GM21576 (cell line): ENCODE results near the gene SYNJ2.

Experiments
- ATAC-seq: cut with Tn5 transposase; IDR thresholded peaks from one replicate; pipeline ENCODE4 v1.9.1; 2021; ENCODE audit warnings: mild to moderate bottlenecking, moderate library complexity; ENCODE audit not compliant: unreplicated experiment

The SYNJ2 gene

GRCh38 chr6:158040051-158040803 lies 58.6 kb downstream of the SYNJ2 start:
- peak; percentile 40 for ATAC-seq

GRCh38 chr6:158040804-158041347 lies 59.2 kb downstream of the SYNJ2 start:
- no peak for ATAC-seq

- no peak for ATAC-seq
Measured at GRCh38 chr6:158041370-158041769, 59.7 kb downstream of the SYNJ2 start.

- ATAC-seq: no peak
Measured at GRCh38 chr6:158041788-158042187, 60.1 kb downstream of the SYNJ2 start.

GRCh38 chr6:158042245-158042798 lies 60.7 kb downstream of the SYNJ2 start:
- no peak for ATAC-seq

GRCh38 chr6:158043008-158043407 lies 61.3 kb downstream of the SYNJ2 start:
- ATAC-seq: no peak

- ATAC-seq: no peak
Measured at GRCh38 chr6:158043586-158044524, 62.2 kb downstream of the SYNJ2 start.

- ATAC-seq: no peak
Measured at GRCh38 chr6:158044525-158044888, 62.8 kb downstream of the SYNJ2 start.

- no peak for ATAC-seq
Measured at GRCh38 chr6:158046201-158047126, 64.8 kb downstream of the SYNJ2 start.

- ATAC-seq: no peak
Measured at GRCh38 chr6:158047127-158047518, 65.5 kb downstream of the SYNJ2 start.

- no peak for ATAC-seq
Measured at GRCh38 chr6:158047563-158048323, 66.1 kb downstream of the SYNJ2 start.

GRCh38 chr6:158048589-158048988 lies 66.9 kb downstream of the SYNJ2 start:
- ATAC-seq: no peak

GRCh38 chr6:158049055-158050028 lies 67.7 kb downstream of the SYNJ2 start:
- ATAC-seq: no peak

- no peak for ATAC-seq
Measured at GRCh38 chr6:158050107-158050735, 68.6 kb downstream of the SYNJ2 start.

- ATAC-seq: no peak
Measured at GRCh38 chr6:158050955-158051354, 69.3 kb downstream of the SYNJ2 start.

- no peak for ATAC-seq
Measured at GRCh38 chr6:158051968-158052367, 70.3 kb downstream of the SYNJ2 start.

GRCh38 chr6:158053377-158054313 lies 72.0 kb downstream of the SYNJ2 start:
- ATAC-seq: no peak
